Muscle layer of duodenum (tissue), 2 donors: ENCODE results near the gene RPAP2.
"Not testable (repeated sequence)": the region's sequence is repeated elsewhere in the genome, so short reads cannot be mapped to it uniquely, and the experiment has no call there.

Experiments used
- H3K27ac ChIP-seq: one replicate; pipeline ENCODE4 v1.7.0; 2013; ENCODE audit warnings: mild to moderate bottlenecking, low read length
- H3K27me3 ChIP-seq: one replicate; pipeline ENCODE4 v1.7.0; 2013; ENCODE audit warnings: low read depth, mild to moderate bottlenecking, control low read depth, low read length
- H3K36me3 ChIP-seq, 2 donors: one replicate each; pipeline ENCODE4 v1.7.0; 2013; ENCODE audit warnings: low read length in 2 of 2, control low read depth in 1 of 2, mild to moderate bottlenecking in 1 of 2; ENCODE audit not compliant: insufficient read depth in 2 of 2, control insufficient read depth in 1 of 2
- H3K4me1 ChIP-seq, 2 donors: one replicate each; pipeline ENCODE4 v1.7.0; 2013; ENCODE audit warnings: low read length in 2 of 2, mild to moderate bottlenecking in 2 of 2, control low read depth in 1 of 2, moderate library complexity in 1 of 2; ENCODE audit not compliant: insufficient read depth in 2 of 2, control insufficient read depth in 1 of 2
- H3K4me3 ChIP-seq, 2 donors: one replicate each; pipeline ENCODE4 v1.7.0; 2013; ENCODE audit warnings: low read length in 2 of 2, low read depth in 1 of 2, mild to moderate bottlenecking in 1 of 2
- H3K9me3 ChIP-seq, 2 donors: one replicate each; pipeline ENCODE4 v1.7.0; 2013; ENCODE audit warnings: low read length in 2 of 2, control low read depth in 1 of 2, mild to moderate bottlenecking in 1 of 2; ENCODE audit not compliant: control insufficient read depth in 1 of 2
- donor health status: healthy.

The RPAP2 gene

DNA sequence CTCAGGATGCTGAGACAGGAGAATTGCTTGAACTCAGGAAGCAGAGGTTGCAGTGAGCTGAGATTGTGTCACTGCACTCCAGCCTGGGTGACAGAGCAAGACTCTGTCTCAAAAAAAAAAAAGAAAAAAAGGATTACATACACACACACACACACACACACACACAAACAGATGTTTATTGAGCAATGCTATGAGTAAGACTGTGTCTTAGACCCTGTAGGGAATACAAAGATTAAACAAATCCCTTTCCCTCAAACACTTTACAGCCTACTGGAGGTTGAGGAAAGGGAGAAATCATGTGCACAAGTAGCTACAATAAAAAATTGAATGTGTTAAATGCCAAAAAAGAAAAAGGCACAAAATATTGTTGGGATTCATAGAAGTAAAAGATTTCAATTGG lies 58.1 kb downstream of the RPAP2 start:
- peaks cover 23 to 38% of the 10 kb centered on the region in 2 donors for H3K36me3 ChIP-seq

DNA sequence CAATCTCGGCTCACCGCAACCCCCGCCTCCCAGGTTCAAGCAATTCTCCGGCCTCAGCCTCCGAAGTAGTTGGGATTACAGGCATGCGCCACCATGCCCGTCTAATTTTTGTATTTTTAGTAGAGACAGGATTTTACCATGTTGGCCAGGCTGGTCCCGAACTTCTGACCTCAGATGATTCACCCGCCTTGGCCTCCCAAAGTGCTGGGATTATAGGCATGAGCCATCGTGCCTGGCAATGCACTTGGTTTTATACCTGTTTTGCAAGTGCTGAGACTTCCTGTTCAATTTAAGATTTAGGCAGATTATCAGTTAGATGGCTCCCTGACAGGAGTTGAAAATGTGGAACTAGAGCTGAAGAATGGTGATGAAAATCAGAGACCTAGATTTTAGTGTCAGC lies 60.5 kb downstream of the RPAP2 start:
- not testable (repeated sequence) for H3K27me3 ChIP-seq, H3K4me1 ChIP-seq, H3K4me3 ChIP-seq, H3K27ac ChIP-seq, H3K9me3 ChIP-seq
- peaks cover 12 to 16% of the 10 kb centered on the region in 2 donors for H3K36me3 ChIP-seq

More for the DNA sequence above, 58.1 kb downstream of the RPAP2 start:
- Histone ChIP-seq H3K4me3 (no peak overlapping the region), H3K4me1 (no peaks in the 10 kb centered on the region), H3K9me3 (peaks cover 4 to 9% of the 10 kb centered on the region in 2 donors), H3K27ac (no peak overlapping the region), H3K27me3 (no peaks in the 10 kb centered on the region)

DNA sequence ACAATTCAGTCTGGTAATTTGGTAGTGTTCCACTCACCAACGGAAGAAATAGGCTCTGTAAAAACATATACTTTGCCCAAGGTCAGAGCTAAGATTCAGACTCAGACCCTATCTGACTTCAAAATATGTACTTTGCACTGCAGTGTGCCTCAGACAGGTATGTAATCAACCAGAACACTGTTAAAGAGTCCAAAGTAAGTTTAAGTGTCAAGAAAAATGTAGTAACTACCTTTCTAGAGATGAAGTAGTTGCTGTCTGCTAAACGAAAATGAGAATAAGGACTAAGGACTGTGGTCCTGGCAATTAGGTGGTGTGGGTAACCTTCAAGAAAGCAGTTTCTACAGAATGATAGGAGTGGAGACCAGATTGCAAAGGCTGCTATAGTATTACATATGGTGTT lies 61.1 kb downstream of the RPAP2 start:
- no peaks in the 10 kb centered on the region for H3K27me3 ChIP-seq
- no peaks in the 10 kb centered on the region for H3K9me3 ChIP-seq
- H3K27ac ChIP-seq: no peak overlapping the region
- H3K4me1 ChIP-seq: no peaks in the 10 kb centered on the region
- H3K36me3 ChIP-seq: peaks cover 12 to 15% of the 10 kb centered on the region in 2 donors
- no peak overlapping the region for H3K4me3 ChIP-seq

DNA sequence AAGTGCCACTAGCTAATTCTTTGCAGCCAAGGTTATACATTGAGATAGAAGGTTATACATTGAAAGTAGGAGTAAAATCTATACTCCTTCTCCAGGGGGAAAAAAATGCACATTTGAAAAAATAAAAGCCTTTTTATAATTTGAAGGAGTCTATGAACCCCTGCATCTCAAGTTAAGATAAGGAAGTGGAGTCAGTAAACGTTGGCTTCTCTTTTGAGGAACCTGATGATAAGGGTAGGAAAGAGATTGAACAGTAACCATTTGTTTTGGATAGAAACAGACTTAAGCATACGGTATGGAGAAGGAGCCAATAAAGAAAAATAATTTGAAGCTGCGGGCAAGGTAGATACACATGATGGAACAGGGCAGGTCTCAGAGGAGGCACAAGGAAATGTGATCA lies 64.1 kb downstream of the RPAP2 start:
- Histone ChIP-seq H3K27ac (no peak overlapping the region), H3K27me3 (no peaks in the 10 kb centered on the region), H3K36me3 (peaks cover 8 to 13% of the 10 kb centered on the region in 2 donors), H3K4me1 (no peaks in the 10 kb centered on the region), H3K9me3 (no peaks in the 10 kb centered on the region), H3K4me3 (no peak overlapping the region)

DNA sequence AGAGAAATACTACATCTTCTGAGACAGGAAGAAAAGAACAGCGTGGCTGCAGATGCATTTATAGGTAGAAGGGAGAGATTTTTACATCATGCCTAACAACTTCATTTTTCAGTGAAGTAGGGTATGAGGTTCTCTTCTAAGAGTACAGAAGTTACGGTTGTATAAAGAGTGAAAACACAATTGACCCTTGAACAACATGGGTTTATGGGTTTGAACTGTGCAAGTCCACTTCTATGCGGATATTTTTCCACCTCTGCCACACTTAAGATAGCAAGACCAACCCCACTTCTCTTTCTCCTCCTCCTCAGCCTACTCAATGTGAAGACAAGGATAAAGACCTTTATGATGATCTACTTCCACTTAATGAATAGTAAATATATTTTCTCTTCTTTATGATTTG lies 64.5 kb downstream of the RPAP2 start:
- H3K4me1 ChIP-seq: no peaks in the 10 kb centered on the region
- no peak overlapping the region for H3K27ac ChIP-seq
- H3K27me3 ChIP-seq: no peaks in the 10 kb centered on the region
- no peaks in the 10 kb centered on the region for H3K9me3 ChIP-seq
- H3K4me3 ChIP-seq: no peak overlapping the region
- peaks cover 4 to 10% of the 10 kb centered on the region in 2 donors for H3K36me3 ChIP-seq

DNA sequence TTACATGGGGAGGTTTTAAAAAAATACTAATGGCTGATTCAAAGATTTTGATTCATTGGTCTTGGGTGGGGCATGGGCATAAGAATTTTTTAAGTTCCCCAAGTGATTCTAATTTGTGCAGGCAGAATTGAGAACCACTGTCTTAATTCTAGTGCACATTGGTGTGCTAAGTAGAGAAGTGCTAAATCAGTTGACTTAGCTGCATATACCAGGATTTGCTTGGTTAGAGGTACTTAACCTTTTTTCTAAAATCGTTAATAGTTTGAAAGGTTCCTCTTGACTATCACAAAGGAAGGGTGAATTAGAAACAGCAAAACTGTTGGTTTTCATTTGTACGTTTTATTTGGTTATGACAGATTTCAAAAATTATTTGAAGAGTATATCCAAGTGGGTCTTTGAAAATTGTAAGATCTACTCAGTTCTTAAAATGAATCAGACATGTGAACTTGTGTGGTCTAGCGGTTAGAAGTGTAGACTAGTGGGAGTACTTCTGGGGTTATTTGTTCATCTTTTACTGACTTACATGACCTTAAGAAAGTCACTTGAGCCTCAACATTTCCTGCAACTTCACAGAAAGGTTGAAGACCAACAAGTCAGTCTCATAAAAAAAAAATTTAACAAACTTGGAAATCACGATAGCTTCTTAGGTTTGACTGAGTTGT lies 66.7 kb downstream of the RPAP2 start:
- H3K27ac ChIP-seq: no peak overlapping the region
- peaks cover 6 to 8% of the 10 kb centered on the region in 2 donors for H3K36me3 ChIP-seq
- no peaks in the 10 kb centered on the region for H3K27me3 ChIP-seq
- H3K9me3 ChIP-seq: no peaks in the 10 kb centered on the region
- no peak overlapping the region for H3K4me3 ChIP-seq
- no peaks in the 10 kb centered on the region for H3K4me1 ChIP-seq

DNA sequence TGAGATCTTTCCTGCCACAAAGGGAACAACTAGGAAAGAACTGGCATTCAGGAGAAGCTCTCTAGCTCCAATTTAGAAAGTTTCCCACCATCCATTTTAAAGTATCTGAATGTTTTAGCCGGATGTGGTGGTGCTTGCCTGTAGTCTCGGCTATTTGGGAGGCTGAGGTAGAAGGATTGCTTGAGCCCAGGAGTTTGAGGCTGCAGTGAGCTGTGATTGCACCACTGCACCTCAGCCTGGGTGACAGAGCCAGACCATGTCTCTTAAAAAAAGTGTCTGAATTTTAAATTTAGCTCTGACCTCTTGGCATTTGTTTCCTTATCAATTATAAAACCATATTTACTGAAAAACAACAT lies 67.2 kb downstream of the RPAP2 start:
- no peak overlapping the region for H3K27ac ChIP-seq
- H3K36me3 ChIP-seq: peaks cover 6 to 8% of the 10 kb centered on the region in 2 donors

DNA sequence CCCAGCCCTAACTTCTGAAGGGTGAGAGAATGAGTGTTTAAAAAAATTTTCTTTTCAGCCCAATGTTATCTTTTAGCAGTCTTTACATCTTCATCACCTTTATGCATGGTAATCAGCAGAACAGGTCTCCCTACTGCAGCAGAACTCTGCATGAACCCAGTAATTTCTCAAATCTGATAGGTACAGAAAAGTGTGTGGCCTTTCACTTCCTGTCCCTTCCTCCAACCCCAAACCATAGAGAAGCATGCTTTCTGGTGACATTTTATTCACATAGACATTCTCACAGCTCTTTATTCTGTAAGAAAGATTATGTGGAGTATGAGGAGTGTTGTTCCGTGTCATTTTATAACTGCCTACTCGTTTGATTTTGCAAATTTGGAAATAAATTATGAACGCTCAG lies 68.6 kb downstream of the RPAP2 start:
- Histone ChIP-seq H3K4me1 (no peaks in the 10 kb centered on the region), H3K4me3 (no peak overlapping the region), H3K27ac (no peak overlapping the region), H3K9me3 (no peaks in the 10 kb centered on the region), H3K36me3 (peaks cover 6 to 8% of the 10 kb centered on the region in 2 donors), H3K27me3 (no peaks in the 10 kb centered on the region)

More for the DNA sequence above, 67.2 kb downstream of the RPAP2 start:
- Histone ChIP-seq H3K9me3 (no peaks in the 10 kb centered on the region), H3K4me3 (no peak overlapping the region), H3K4me1 (no peaks in the 10 kb centered on the region), H3K27me3 (no peaks in the 10 kb centered on the region)

DNA sequence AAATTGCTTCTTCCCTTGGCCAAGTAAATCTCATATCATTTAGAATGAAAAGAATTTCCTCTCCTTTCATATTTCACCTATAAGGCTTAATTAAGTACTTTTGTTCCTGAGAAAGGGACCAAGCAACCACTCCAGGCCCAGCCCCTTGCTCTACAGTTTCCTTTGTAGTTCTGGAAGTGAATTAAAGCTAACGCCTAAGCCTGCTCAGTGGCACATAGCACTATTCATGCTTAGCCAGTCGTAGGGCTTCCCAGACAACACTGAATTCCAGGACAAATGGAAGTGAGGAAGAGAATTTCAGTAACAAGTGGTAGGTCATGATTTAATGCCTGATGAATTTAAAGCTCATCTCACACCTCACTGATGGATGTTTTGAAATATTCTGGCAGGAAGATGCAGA lies 73.3 kb downstream of the RPAP2 start:
- Histone ChIP-seq H3K36me3 (peaks cover 2 to 14% of the 10 kb centered on the region in 2 donors), H3K9me3 (no peaks in the 10 kb centered on the region), H3K27me3 (no peaks in the 10 kb centered on the region), H3K4me3 (no peak overlapping the region), H3K27ac (no peak overlapping the region), H3K4me1 (no peaks in the 10 kb centered on the region)

DNA sequence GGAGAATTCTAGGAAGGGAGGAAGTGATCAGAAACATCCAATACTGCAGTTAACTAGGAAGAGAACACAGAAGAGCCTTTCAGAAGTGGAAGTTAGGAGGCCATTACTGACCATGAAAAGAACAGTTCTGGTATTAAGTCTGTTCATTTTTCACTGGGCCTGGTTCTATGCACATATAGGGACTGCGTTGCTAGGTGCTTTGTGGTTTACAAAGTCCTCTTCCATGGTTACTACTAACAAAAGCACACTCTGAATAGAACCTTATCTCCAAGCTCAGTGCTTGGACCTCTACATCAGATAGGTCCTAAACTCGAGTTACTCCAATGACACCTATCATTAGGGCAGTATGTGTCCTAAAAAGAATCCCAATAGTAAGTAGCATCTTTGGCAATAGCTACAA lies 75.4 kb downstream of the RPAP2 start:
- peaks cover 0 to 19% of the 10 kb centered on the region in 2 donors for H3K36me3 ChIP-seq
- H3K27ac ChIP-seq: no peak overlapping the region
- no peaks in the 10 kb centered on the region for H3K9me3 ChIP-seq
- no peak overlapping the region for H3K4me3 ChIP-seq
- no peaks in the 10 kb centered on the region for H3K27me3 ChIP-seq
- no peaks in the 10 kb centered on the region for H3K4me1 ChIP-seq

DNA sequence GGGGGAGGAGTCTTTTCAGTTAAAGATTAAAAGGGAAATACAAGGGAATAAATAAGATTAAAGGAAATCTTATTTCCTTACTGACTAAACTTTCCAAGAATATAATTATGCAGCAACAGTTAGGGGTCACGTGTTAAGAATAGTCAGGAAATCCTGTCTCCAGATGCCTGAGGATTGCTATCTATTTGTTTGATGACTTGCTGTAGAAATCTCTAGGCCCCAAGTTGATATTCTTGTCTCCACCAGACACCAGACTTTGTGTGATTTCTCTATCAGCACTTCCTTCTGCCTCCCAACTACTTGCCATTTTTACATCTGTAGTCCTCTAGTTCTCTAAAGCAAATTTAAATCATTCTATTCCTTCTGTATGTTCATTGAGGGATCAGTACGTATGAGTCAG lies 77.5 kb downstream of the RPAP2 start:
- H3K4me3 ChIP-seq: no peak overlapping the region
- no peaks in the 10 kb centered on the region for H3K4me1 ChIP-seq
- H3K27me3 ChIP-seq: no peaks in the 10 kb centered on the region
- no peak overlapping the region for H3K27ac ChIP-seq
- H3K36me3 ChIP-seq: peaks cover 7 to 25% of the 10 kb centered on the region in 2 donors
- H3K9me3 ChIP-seq: no peaks in the 10 kb centered on the region

DNA sequence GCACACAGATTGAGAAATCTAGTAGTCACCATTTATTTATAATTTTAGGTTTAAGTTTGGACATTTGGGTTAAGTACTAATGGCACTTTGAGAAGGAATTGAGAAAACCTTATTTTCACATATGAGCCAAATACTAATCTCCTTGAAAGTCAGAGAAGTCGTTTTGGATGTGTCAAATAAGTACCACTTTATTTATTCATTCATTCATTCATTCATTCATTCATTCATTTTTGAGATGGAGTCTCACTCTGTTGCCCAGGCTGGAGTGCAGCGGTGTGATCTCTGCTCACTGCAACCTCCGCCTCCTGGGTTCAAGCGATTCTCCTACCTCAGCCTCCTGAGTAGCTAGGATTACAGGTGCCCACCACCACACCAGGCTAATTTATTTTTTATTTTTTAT lies 79.1 kb downstream of the RPAP2 start:
- not testable (repeated sequence) for H3K4me3 ChIP-seq, H3K9me3 ChIP-seq, H3K27ac ChIP-seq, H3K4me1 ChIP-seq, H3K27me3 ChIP-seq
- peaks cover 7 to 24% of the 10 kb centered on the region in 2 donors for H3K36me3 ChIP-seq
